HEK293T (cell line): ENCODE data around the gene PARD6A.

Source experiments
- ARNT ChIP-seq: fragments of 450-650 bp; IDR thresholded peaks from 2 replicates; pipeline ENCODE4 v1.6.1; 2017; ENCODE audit warnings: mild to moderate bottlenecking
- ELF4 ChIP-seq: fragments of 450-650 bp; IDR thresholded peaks from 2 replicates; pipeline ENCODE4 v1.6.1; 2017; ENCODE audit warnings: antibody characterized with exemption
- FOXA1 ChIP-seq: fragments of 450-650 bp; IDR thresholded peaks from 2 replicates; pipeline ENCODE4 v1.6.1; 2016; ENCODE audit warnings: mild to moderate bottlenecking
- FOXK2 ChIP-seq: fragments of 450-650 bp; IDR thresholded peaks from 2 replicates; pipeline ENCODE4 v1.6.1; 2016; ENCODE audit warnings: mild to moderate bottlenecking
- FOXM1 ChIP-seq: fragments of 450-650 bp; IDR thresholded peaks from 2 replicates; pipeline ENCODE4 v1.6.1; 2017; ENCODE audit warnings: mild to moderate bottlenecking, borderline replicate concordance
- HDGF ChIP-seq: fragments of 450-650 bp; IDR thresholded peaks from 2 replicates; pipeline ENCODE4 v1.6.1; 2017; ENCODE audit warnings: antibody characterized with exemption, borderline replicate concordance
- SP1 ChIP-seq: fragments of 450-650 bp; IDR thresholded peaks from 2 replicates; pipeline ENCODE4 v1.6.1; 2017
- SUZ12 ChIP-seq: fragments of 450-650 bp; IDR thresholded peaks from 2 replicates; pipeline ENCODE4 v1.6.1; 2016; ENCODE audit warnings: mild to moderate bottlenecking
- TARDBP ChIP-seq: fragments of 450-650 bp; IDR thresholded peaks from 2 replicates; pipeline ENCODE4 v1.6.1; 2016
- ZNF384 ChIP-seq: fragments of 450-650 bp; IDR thresholded peaks from 2 replicates; pipeline ENCODE4 v1.6.1; 2016
- TF ChIP-seq, protein P1 (sequence below): fragments of 450-650 bp; IDR thresholded peaks from 2 replicates; pipeline ENCODE4 v1.6.1; 2016

DNA sequence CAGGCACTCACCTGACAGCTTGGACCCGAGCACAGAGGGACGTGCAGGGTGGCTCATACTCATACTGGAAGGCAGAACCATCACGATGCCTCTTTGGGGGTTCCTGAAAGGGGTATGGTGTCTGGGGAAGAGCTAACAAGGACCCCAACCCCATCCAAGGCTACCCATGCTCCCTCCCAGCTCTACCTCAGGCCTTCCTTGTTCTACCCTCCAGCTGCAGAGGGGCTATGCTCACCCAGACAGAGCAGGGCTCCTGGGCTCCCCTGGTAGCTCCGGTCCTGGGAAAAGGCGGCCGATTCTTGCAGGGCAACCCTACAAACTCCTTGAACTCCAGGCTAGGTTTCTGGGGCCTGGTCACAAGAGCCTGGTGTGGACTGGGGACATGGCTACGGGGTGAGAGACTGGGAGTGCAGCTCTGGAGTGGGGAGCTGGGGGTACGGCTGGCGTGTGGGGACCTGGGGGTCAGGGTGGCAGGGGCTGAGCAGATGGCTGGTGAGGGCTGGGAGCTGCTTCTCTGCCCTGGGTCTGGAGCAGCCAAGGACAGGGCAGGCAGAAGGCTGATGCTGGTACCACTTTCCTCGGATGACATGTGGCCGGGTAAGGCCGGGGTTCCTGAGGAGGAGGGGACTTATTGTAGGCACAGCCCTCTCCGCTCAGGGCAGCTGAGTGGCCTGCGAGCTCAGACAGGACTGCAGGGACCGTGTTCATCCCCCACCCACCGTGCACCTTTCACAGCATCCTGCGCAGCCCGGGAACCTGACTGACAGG is 2.8 kb upstream of the PARD6A start:
- TF ChIP-seq FOXK2 (no peak), SP1 (no peak), TARDBP (no peak), ARNT (no peak), SUZ12 (no peak), ELF4 (no peak), FOXA1 (no peak), FOXM1 (no peak), ZNF384 (no peak), HDGF (no peak)
- TF ChIP-seq, protein P1, sequence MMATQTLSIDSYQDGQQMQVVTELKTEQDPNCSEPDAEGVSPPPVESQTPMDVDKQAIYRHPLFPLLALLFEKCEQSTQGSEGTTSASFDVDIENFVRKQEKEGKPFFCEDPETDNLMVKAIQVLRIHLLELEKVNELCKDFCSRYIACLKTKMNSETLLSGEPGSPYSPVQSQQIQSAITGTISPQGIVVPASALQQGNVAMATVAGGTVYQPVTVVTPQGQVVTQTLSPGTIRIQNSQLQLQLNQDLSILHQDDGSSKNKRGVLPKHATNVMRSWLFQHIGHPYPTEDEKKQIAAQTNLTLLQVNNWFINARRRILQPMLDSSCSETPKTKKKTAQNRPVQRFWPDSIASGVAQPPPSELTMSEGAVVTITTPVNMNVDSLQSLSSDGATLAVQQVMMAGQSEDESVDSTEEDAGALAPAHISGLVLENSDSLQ, result no peak
